Activated CD8-positive, alpha-beta T cell treated with anti-CD3 and anti-CD28 coated beads, Interleukin-2, amount 10 ng/mL, durations not matched to agents 7 days and 5 days (primary cell): Measurements from ENCODE around the gene GALP. TPM values are rescaled to one million over a fixed set of nuclear protein-coding genes. Genes with fewer than 3 reads are reported as not detected.
"Not testable (repeated sequence)": the region's sequence is repeated elsewhere in the genome, so short reads cannot be mapped to it uniquely, and the experiment has no call there.

ENCODE experiments used
- ATAC-seq: fragments of 150-1000 bp; cut with Tn5 transposase; one replicate; pipeline ENCODE4 v1.10.0; 2021; ENCODE audit warnings: moderate library complexity
- CTCF ChIA-PET: fragments of 350-600 bp; sonication (Branson Sonifier 250); formaldehyde crosslinking; loops from one replicate; lab custom pipeline; 2021; ENCODE audit warnings: antibody characterized with exemption; lab: Charles Lee
- POLR2A ChIA-PET: fragments of 350-600 bp; sonication (Branson Sonifier 250); formaldehyde crosslinking; loops from one replicate; lab custom pipeline; 2021; ENCODE audit warnings: antibody characterized with exemption; lab: Charles Lee
- DNase-seq: peaks from one replicate; pipeline ENCODE4 v3.0.0-alpha.2; 2020
- H3K27ac Mint-ChIP-seq: one replicate; pipeline ENCODE4 v1.8.0; 2021; ENCODE audit warnings: mild to moderate bottlenecking, mixed read lengths
- H3K27me3 Mint-ChIP-seq: one replicate; pipeline ENCODE4 v1.8.0; 2021; ENCODE audit warnings: low read depth, mixed read lengths
- H3K36me3 Mint-ChIP-seq: one replicate; pipeline ENCODE4 v1.8.0; 2021; ENCODE audit warnings: low read depth, mixed read lengths
- H3K4me1 Mint-ChIP-seq: one replicate; pipeline ENCODE4 v1.8.0; 2021; ENCODE audit warnings: low read depth, mixed read lengths
- H3K4me3 Mint-ChIP-seq: one replicate; pipeline ENCODE4 v1.8.0; 2021; ENCODE audit warnings: mild to moderate bottlenecking, mixed read lengths
- H3K9me3 Mint-ChIP-seq: one replicate; pipeline ENCODE4 v1.8.0; 2022; ENCODE audit warnings: mixed read lengths; ENCODE audit not compliant: insufficient read depth
- total RNA-seq, 2 experiments: library from RNA; stranded (reverse); gene quantifications; one replicate each; pipeline ENCODE4 v1.2.3, GENCODE V29; 2021

GALP gene
- total RNA-seq, 2 experiments from 2014 or later, result not detected

- peaks cover 23% of the 10 kb centered on the region for H3K4me1 Mint-ChIP-seq
- not testable (repeated sequence) for ATAC-seq, H3K9me3 Mint-ChIP-seq
Measured at GRCh38 chr19:56148955-56149655, 26.7 kb upstream of the GALP start.

GRCh38 chr19:56149656-56150038, 26.2 kb upstream of the GALP start:
- peaks cover 15% of the 10 kb centered on the region for H3K36me3 Mint-ChIP-seq
- no peak overlapping the region for H3K4me3 Mint-ChIP-seq
- no peaks in the 10 kb centered on the region for H3K9me3 Mint-ChIP-seq
- DNase-seq (no peak), ATAC-seq (no peak)
- peak overlapping the region; percentile 67 for H3K27ac Mint-ChIP-seq
- peaks cover 17% of the 10 kb centered on the region for H3K4me1 Mint-ChIP-seq
- CTCF ChIA-PET, result no interaction called here
- no peaks in the 10 kb centered on the region for H3K27me3 Mint-ChIP-seq
- POLR2A ChIA-PET, result no interaction called here

More at GRCh38 chr19:56148955-56149655, 26.7 kb upstream of the GALP start:
- POLR2A ChIA-PET, CTCF ChIA-PET, H3K27ac Mint-ChIP-seq, DNase-seq, H3K4me3 Mint-ChIP-seq, H3K27me3 Mint-ChIP-seq: not testable (repeated sequence)
- H3K36me3 Mint-ChIP-seq, result peaks cover 15% of the 10 kb centered on the region

GRCh38 chr19:56150358-56150757, 25.4 kb upstream of the GALP start:
- no peak for ATAC-seq
- H3K27me3 Mint-ChIP-seq, result no peaks in the 10 kb centered on the region
- peaks cover 15% of the 10 kb centered on the region for H3K36me3 Mint-ChIP-seq
- peaks cover 16% of the 10 kb centered on the region for H3K4me1 Mint-ChIP-seq
- CTCF ChIA-PET, result no interaction called here
- no peak for DNase-seq
- no peak overlapping the region for H3K4me3 Mint-ChIP-seq
- H3K27ac Mint-ChIP-seq, result no peak overlapping the region
- POLR2A ChIA-PET, result no interaction called here
- no peaks in the 10 kb centered on the region for H3K9me3 Mint-ChIP-seq

GRCh38 chr19:56152644-56153043, 23.2 kb upstream of the GALP start:
- no peaks in the 10 kb centered on the region for H3K27me3 Mint-ChIP-seq
- H3K27ac Mint-ChIP-seq, result no peak overlapping the region

GRCh38 chr19:56153507-56153906, 22.3 kb upstream of the GALP start:
- CTCF ChIA-PET, result interaction anchor here (1.0 kb wide), 1 partner anchor 15 kb away, joined by 3 read pairs; no protein-coding TSS in a partner anchor
- H3K27me3 Mint-ChIP-seq, result no peaks in the 10 kb centered on the region
- ATAC-seq (peak; percentile 30), DNase-seq (no peak)
- peaks cover 16% of the 10 kb centered on the region for H3K4me1 Mint-ChIP-seq
- POLR2A ChIA-PET, result no interaction called here
- peaks cover 13% of the 10 kb centered on the region for H3K36me3 Mint-ChIP-seq
- H3K9me3 Mint-ChIP-seq, result no peaks in the 10 kb centered on the region
- H3K27ac Mint-ChIP-seq, result peak overlapping the region; percentile 69
- H3K4me3 Mint-ChIP-seq, result no peak overlapping the region

More at GRCh38 chr19:56152644-56153043, 23.2 kb upstream of the GALP start:
- Mint-ChIP-seq H3K36me3 (peaks cover 15% of the 10 kb centered on the region), H3K9me3 (no peaks in the 10 kb centered on the region), H3K4me3 (no peak overlapping the region), H3K4me1 (peaks cover 16% of the 10 kb centered on the region)
- ATAC-seq, result no peak
- CTCF ChIA-PET, result interaction anchor here (1.0 kb wide), 1 partner anchor 15 kb away, joined by 3 read pairs; no protein-coding TSS in a partner anchor
- POLR2A ChIA-PET, result no interaction called here
- no peak for DNase-seq

GRCh38 chr19:56155124-56155687, 20.6 kb upstream of the GALP start:
- H3K27ac Mint-ChIP-seq, result no peak overlapping the region
- CTCF ChIA-PET, result interaction anchor here (1.1 to 1.7 kb wide), 2 partner anchors 16 to 44 kb away, joined by 3 to 5 read pairs; no protein-coding TSS in a partner anchor
- H3K4me1 Mint-ChIP-seq, result peaks cover 16% of the 10 kb centered on the region
- no peaks in the 10 kb centered on the region for H3K27me3 Mint-ChIP-seq
- no peak for ATAC-seq
- no peak for DNase-seq
- no peak overlapping the region for H3K4me3 Mint-ChIP-seq
- peaks cover 13% of the 10 kb centered on the region for H3K36me3 Mint-ChIP-seq
- H3K9me3 Mint-ChIP-seq, result no peaks in the 10 kb centered on the region
- POLR2A ChIA-PET, result no interaction called here

GRCh38 chr19:56156768-56157167, 19.0 kb upstream of the GALP start:
- Mint-ChIP-seq H3K27me3 (no peaks in the 10 kb centered on the region), H3K4me1 (peaks cover 16% of the 10 kb centered on the region), H3K9me3 (no peaks in the 10 kb centered on the region), H3K4me3 (no peak overlapping the region), H3K27ac (no peak overlapping the region), H3K36me3 (peaks cover 13% of the 10 kb centered on the region)
- POLR2A ChIA-PET, result no interaction called here
- CTCF ChIA-PET, result no interaction called here
- no peak for ATAC-seq
- no peak for DNase-seq

GRCh38 chr19:56158170-56158757, 17.5 kb upstream of the GALP start:
- Mint-ChIP-seq H3K27ac (no peak overlapping the region), H3K4me3 (no peak overlapping the region), H3K27me3 (no peaks in the 10 kb centered on the region), H3K4me1 (peaks cover 12% of the 10 kb centered on the region), H3K36me3 (peaks cover 13% of the 10 kb centered on the region), H3K9me3 (no peaks in the 10 kb centered on the region)
- DNase-seq (no peak), ATAC-seq (no peak)
- POLR2A ChIA-PET, result no interaction called here
- CTCF ChIA-PET, result interaction anchor here (0.9 kb wide), 1 partner anchor 95 kb away, joined by 3 read pairs; no protein-coding TSS in a partner anchor

- Mint-ChIP-seq H3K4me3 (no peak overlapping the region), H3K27ac (no peak overlapping the region), H3K36me3 (peaks cover 13% of the 10 kb centered on the region), H3K27me3 (no peaks in the 10 kb centered on the region), H3K9me3 (no peaks in the 10 kb centered on the region), H3K4me1 (peaks cover 9% of the 10 kb centered on the region)
- ChIA-PET CTCF (no interaction called here), POLR2A (no interaction called here)
- ATAC-seq, result no peak
- DNase-seq, result no peak
Measured at GRCh38 chr19:56159009-56159559, 16.7 kb upstream of the GALP start.

GRCh38 chr19:56159622-56160271, 16.1 kb upstream of the GALP start:
- ATAC-seq (no peak), DNase-seq (no peak)
- CTCF ChIA-PET, result no interaction called here
- H3K4me3 Mint-ChIP-seq, result no peak overlapping the region
- peaks cover 13% of the 10 kb centered on the region for H3K36me3 Mint-ChIP-seq
- no peaks in the 10 kb centered on the region for H3K9me3 Mint-ChIP-seq
- H3K27ac Mint-ChIP-seq, result no peak overlapping the region
- peaks cover 12% of the 10 kb centered on the region for H3K4me1 Mint-ChIP-seq
- POLR2A ChIA-PET, result no interaction called here
- H3K27me3 Mint-ChIP-seq, result no peaks in the 10 kb centered on the region

- DNase-seq (no peak), ATAC-seq (no peak)
- H3K4me1 Mint-ChIP-seq, result peaks cover 15% of the 10 kb centered on the region
- peaks cover 13% of the 10 kb centered on the region for H3K36me3 Mint-ChIP-seq
- H3K4me3 Mint-ChIP-seq, result no peak overlapping the region
- no peaks in the 10 kb centered on the region for H3K9me3 Mint-ChIP-seq
- no peaks in the 10 kb centered on the region for H3K27me3 Mint-ChIP-seq
- CTCF ChIA-PET, result no interaction called here
- POLR2A ChIA-PET, result no interaction called here
- no peak overlapping the region for H3K27ac Mint-ChIP-seq
Measured at GRCh38 chr19:56161534-56161933, 14.3 kb upstream of the GALP start.
